Activated T-cell treated with anti-CD3 and anti-CD28 coated beads, Interleukin-2, amount 50 U/mL, for 24 hours (primary cell): ENCODE results near the gene PADI2.

ENCODE experiments used
- DNase-seq: peaks from one replicate; pipeline ENCODE4 v3.0.0-alpha.2; 2020
- H3K27ac Mint-ChIP-seq: 2 replicates; pipeline ENCODE4 v1.8.0; 2020; ENCODE audit warnings: mild to moderate bottlenecking, mixed read lengths
- H3K27me3 Mint-ChIP-seq: 2 replicates; pipeline ENCODE4 v1.8.0; 2020; ENCODE audit warnings: mixed read lengths
- H3K36me3 Mint-ChIP-seq: 2 replicates; pipeline ENCODE4 v1.8.0; 2020; ENCODE audit warnings: low read depth, mixed read lengths
- H3K4me1 Mint-ChIP-seq: 2 replicates; pipeline ENCODE4 v1.8.0; 2020; ENCODE audit warnings: low read depth, mixed read lengths
- H3K4me3 Mint-ChIP-seq: 2 replicates; pipeline ENCODE4 v1.8.0; 2020; ENCODE audit warnings: mild to moderate bottlenecking, moderate library complexity, mixed read lengths
- H3K9me3 Mint-ChIP-seq: 2 replicates; pipeline ENCODE4 v1.8.0; 2020; ENCODE audit warnings: mixed read lengths

Gene PADI2

DNA sequence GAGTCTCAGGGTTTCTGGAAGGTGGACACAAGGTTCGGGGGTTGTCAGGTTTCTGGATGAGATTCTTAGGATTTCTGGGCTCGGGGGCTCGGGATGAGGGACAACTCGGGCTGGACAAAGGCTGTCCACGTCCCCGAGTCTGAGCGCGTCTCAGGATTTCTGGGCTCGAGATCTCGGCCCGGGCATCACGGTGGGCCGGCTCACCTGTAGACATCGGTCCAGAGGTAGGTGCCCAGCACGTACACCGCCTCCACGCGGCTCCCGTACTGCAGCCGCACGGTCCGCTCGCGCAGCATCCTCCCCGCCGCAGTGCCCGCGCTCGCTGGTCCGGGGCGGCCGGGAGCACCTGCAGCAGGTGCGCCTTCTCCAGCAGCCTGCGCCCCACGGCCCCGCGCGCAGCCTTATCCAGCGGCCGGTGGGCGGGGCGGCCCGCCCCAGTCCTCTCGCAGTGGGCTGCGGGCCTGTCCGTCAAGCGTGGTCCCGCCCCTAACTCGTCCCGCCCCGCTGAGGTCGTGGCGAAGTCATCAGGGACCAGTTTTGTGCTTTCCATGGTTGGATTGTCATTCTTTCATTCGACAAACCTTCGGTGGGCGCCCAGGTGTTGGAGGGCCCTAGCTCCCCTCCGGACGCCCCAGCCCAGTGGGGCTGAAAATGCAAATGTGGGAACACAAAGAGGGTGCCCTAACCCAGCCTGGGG, at the start of gene PADI2:
Gene PADI2 (minus strand): TSS at position 376 of the 697 bp plus-strand sequence. CDS start 80 bp downstream, at position 296.
- Mint-ChIP-seq H3K36me3 (no peaks in the 10 kb centered on the region), H3K4me1 (peaks cover 7% of the 10 kb centered on the region), H3K27me3 (peaks cover 61% of the 10 kb centered on the region), H3K9me3 (no peaks in the 10 kb centered on the region), H3K4me3 (peak within 1 kb of the TSS; percentile 8), H3K27ac (no peak within 1 kb of the TSS)
- DNase-seq: peak; percentile 76

DNA sequence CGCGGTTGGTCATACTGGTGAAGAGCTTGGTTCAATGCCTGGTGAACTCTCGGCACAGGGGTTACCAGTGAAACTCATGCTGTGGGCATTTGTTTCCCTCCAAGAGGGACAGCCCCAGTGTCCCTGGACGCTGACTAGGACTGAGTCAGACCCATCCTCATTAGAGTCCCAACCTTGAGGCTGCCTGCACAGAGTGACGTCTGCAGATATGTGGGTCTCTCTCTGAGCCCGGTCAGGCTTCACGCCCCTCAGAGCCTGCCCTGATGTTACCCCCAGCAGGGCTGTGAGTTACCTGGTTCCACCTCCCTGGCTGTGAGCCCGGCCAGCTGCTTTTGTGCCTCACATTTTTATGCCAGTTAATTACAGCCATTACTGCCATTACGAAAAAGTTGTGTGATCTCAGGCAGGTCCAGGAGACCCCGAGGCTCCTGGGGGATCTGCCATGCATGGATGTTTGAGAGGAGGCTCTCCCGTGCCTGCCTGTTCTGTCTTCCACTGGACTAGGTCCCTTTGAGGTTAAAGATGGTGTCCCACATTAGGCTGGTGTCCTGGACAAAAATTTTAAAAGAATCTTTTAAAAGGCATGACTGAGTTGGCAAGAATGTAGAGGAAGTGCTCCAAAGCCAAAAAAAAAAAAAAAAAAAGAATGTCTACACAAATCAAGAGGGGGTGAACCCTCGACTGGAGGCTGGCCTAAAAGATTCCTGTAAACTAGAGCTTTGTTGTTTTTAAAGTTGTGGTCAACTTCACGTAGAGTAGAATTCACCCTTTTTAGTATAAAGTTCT, 49.0 kb upstream of the PADI2 start:
- H3K9me3 Mint-ChIP-seq: no peaks in the 10 kb centered on the region
- no peak for DNase-seq
- H3K4me1 Mint-ChIP-seq: no peaks in the 10 kb centered on the region

DNA sequence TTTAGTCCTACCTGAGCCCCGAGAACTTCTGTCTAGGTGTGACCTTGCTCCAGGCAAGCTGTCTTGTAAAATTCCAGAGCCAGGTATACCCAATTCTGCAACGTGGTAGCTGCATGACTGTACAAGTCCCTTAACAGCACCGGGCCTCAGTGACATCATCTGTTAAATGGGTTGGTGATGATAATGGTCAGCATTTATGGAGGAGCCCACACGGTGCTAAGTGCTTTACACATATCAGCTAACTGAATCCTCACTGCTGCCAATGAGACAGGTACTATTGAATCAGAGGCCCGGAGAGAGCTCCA, 48.5 kb upstream of the PADI2 start:
- Mint-ChIP-seq H3K4me3 (no peak overlapping the region), H3K27ac (no peak overlapping the region), H3K36me3 (no peaks in the 10 kb centered on the region), H3K27me3 (peaks cover 11% of the 10 kb centered on the region), H3K9me3 (no peaks in the 10 kb centered on the region), H3K4me1 (no peaks in the 10 kb centered on the region)
- DNase-seq: no peak

More for the DNA sequence above, 49.0 kb upstream of the PADI2 start:
- peaks cover 16% of the 10 kb centered on the region for H3K27me3 Mint-ChIP-seq
- no peak overlapping the region for H3K4me3 Mint-ChIP-seq
- no peaks in the 10 kb centered on the region for H3K36me3 Mint-ChIP-seq
- H3K27ac Mint-ChIP-seq: no peak overlapping the region

DNA sequence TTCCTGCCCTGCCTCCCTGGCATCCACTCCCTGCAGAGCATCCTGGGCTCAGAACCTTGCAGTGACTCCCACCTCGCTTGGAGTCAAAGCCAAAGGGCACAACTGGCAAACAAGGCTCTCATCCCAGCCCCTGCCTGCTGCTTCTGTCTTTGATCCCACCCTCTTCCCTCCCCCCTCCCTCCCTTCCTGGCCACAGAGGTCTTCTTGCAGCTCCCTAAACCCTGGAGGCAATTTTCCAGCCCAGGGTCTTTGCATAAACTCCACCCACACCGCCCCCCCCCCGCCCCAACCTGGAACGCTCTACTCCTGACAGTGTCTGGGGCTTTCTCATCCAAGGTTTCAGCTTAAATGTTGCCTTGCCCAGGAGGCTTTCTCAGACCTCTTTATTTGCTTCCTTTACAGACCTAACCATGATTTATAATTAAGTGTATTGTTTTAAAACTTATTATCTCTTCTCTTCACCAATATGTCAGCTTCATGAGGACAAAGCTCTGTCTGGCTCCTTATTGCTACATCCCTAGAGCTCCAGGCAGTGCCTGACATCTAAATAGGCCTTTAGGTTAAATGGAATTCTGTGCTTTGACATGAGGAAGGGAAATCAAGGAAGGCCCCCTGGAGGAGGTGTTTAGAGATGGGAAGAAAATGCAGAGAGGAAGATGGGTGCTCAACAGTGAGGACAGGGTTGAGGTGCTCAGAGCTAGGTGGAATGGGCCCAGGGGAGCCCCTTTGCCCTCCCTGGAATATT, 48.0 kb upstream of the PADI2 start:
- H3K27me3 Mint-ChIP-seq: peaks cover 11% of the 10 kb centered on the region
- H3K4me3 Mint-ChIP-seq: no peak overlapping the region
- no peak for DNase-seq
- H3K27ac Mint-ChIP-seq: no peak overlapping the region
- H3K9me3 Mint-ChIP-seq: no peaks in the 10 kb centered on the region
- no peaks in the 10 kb centered on the region for H3K4me1 Mint-ChIP-seq
- H3K36me3 Mint-ChIP-seq: no peaks in the 10 kb centered on the region

DNA sequence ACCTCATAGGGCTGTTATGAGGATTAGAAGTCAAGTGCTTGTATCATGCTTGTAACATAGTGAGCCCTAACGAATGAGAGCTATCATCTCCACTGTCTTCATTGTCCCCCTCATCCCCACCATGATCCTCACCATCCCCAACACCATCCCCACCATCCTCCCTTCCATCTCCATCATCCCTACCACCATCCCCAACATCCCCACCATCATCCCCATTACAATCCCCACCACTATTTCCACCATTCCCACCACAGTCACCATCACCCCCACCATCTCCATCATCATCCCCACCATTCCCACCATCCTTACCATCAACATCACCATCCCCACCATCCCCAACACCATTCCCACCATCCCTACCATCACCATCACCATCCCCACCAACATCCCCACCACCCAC, 46.6 kb upstream of the PADI2 start:
- Mint-ChIP-seq H3K4me3 (no peak overlapping the region), H3K4me1 (no peaks in the 10 kb centered on the region), H3K27me3 (peaks cover 9% of the 10 kb centered on the region), H3K36me3 (no peaks in the 10 kb centered on the region), H3K9me3 (no peaks in the 10 kb centered on the region), H3K27ac (no peak overlapping the region)
- no peak for DNase-seq

DNA sequence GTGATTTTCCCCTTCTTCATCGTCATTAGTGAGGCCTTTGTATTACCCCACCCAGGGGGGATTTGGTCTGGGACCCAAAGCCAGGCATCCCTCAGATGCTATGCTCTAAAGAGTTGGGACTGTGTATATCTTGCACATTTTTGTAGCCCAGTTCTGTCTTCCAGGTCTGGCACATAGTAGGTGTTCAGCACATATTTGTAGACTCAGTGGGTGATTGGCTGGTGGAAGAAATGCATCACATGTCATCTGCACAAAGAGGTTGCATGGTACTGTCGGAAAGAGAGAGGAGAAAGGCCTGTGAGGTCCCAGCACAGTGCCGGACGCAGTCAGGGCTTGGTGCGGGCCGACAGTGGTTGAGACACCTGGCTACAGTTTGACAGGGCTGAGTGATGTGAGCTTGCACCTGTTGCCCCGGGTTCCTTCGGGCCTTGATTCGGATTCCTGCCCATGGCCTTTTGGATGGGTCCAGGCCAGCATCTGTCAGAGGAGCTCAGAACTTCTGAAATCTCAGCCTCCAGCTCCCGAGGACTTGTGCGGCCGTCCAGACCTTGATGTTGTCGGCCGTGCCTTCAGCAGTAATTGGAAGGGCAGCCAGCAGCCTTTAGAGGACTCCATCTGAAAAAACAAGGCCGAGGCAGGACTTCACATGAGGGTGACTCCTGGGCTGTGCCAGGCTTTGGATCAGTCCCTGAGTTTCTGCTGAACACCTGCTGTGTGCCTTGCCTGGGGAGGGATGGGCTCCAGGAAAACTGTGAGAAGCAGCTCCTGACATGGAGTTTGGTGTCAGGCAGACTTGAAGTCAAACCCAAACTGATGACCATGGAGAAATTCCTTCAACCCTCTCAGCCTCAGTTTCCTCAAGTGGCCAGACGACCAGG, 44.8 kb upstream of the PADI2 start:
- H3K9me3 Mint-ChIP-seq: no peaks in the 10 kb centered on the region
- no peak overlapping the region for H3K27ac Mint-ChIP-seq
- DNase-seq: no peak

DNA sequence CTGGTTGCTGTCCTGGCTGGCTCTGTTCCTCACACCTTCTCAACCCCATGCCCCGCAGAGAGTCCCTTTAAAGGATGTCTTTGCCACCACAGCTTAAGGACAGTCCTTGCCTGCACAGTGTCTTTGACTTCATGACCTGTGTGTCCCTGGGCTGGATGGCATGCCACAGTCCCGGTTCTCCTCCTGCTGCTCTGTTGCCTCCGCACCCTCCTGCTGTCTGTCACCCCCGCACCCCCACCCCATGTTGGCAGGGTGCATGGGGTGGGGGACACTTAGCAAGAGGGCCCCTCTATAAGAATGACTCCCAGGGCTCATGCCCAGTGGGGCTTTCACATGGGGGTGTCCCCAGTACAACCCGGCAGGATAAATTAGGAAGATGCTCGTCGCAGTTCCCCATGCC, 44.1 kb upstream of the PADI2 start:
- Mint-ChIP-seq H3K4me3 (no peak overlapping the region), H3K36me3 (no peaks in the 10 kb centered on the region), H3K27ac (no peak overlapping the region), H3K27me3 (peaks cover 9% of the 10 kb centered on the region), H3K9me3 (no peaks in the 10 kb centered on the region), H3K4me1 (no peaks in the 10 kb centered on the region)
- DNase-seq: no peak

More for the DNA sequence above, 44.8 kb upstream of the PADI2 start:
- H3K36me3 Mint-ChIP-seq: no peaks in the 10 kb centered on the region
- H3K27me3 Mint-ChIP-seq: peaks cover 9% of the 10 kb centered on the region
- H3K4me1 Mint-ChIP-seq: no peaks in the 10 kb centered on the region
- no peak overlapping the region for H3K4me3 Mint-ChIP-seq

DNA sequence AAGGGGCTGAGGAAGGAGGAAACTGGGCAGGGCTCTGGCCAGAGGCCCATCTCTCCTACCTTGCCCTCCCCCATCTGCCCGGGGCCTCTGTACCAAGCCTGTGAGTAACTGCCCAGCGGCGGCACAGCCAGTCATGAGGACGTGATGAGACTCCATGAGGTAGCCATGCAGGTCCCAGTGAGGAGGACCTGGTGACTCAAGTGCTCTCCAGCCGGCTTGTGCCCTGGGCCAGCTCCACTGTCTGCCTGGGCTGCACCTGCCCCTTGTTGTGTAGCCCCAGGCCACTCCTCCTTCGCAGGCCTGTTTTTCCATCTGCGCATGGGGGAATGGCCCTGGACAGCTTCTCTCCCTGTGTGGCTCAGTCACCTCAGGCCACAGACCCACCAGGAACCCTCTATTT, 43.7 kb upstream of the PADI2 start:
- H3K9me3 Mint-ChIP-seq: no peaks in the 10 kb centered on the region
- H3K4me1 Mint-ChIP-seq: no peaks in the 10 kb centered on the region
- H3K27me3 Mint-ChIP-seq: peaks cover 9% of the 10 kb centered on the region
- no peak for DNase-seq
- H3K27ac Mint-ChIP-seq: no peak overlapping the region
- H3K36me3 Mint-ChIP-seq: no peaks in the 10 kb centered on the region
- no peak overlapping the region for H3K4me3 Mint-ChIP-seq

DNA sequence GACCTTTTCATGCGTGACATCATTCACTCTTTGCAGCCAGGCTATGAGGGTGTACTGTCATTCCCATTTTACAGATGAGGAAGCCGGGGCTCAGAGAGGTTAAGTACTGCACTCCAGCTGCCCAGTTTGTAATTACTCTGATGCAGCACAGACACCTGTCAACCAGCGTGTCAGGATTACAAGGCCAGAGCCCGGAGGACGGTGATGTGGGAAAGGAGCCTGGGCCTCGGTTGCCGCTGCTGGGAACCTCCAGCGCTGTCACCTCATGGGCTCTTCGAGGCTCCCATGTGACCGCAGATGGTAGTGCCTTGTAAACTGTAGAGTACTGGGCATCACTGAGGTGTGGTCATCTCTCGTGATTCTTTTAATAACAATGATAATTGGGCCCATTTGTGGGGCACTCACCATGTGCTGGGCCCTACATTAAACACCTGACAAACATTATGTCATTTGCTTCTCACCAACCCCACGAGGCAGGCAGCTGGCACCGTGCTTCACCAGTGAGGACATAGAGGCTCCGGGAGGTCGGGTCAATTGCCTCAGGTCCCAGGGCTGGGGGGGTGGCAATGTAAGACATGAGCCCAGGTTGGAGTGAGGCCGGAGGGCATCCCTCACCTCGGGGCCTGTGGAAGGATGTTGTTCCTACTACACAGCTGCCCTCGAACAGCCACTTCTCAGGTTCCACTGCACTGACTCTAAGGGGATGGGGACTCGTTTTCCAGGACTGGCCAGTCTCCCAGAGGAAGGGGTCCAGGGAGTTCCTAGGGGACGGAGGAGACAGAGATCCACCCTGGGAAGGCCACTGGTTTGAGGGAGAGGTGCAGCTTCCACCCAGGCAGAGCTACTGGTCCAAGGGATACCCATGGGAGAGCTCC, 42.9 kb upstream of the PADI2 start:
- H3K36me3 Mint-ChIP-seq: no peaks in the 10 kb centered on the region
- no peak for DNase-seq
- peaks cover 4% of the 10 kb centered on the region for H3K9me3 Mint-ChIP-seq
- no peak overlapping the region for H3K27ac Mint-ChIP-seq
- no peaks in the 10 kb centered on the region for H3K4me1 Mint-ChIP-seq
- peaks cover 15% of the 10 kb centered on the region for H3K27me3 Mint-ChIP-seq
- no peak overlapping the region for H3K4me3 Mint-ChIP-seq

DNA sequence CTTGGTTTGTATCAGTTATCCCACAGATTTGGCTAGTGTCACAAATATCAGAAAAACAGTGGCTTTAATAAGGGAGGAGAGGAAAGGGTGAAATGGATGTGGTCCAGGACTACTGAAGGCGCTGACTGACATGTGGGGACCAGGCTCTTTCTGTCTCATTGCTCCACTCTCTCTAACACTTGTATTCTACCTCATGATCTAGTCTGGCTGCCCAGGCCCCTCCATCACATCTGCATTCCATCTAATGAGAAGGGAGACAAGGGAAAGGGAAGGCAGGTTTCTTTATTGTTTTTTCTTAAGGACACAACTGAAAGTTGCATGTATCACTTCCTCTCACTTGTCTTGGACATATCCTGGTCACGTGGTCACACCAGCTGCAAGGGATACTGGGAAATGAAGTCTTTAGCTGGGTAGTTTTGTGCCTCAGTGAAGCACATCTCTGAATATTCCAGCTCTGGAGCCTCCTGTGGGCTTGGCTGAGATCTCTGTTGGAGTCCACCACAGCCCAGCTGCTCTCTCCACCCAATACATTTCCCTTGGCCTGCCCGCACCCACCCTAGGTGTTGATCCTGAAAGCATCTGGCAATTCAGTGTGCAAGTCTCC, 42.0 kb upstream of the PADI2 start:
- Mint-ChIP-seq H3K4me3 (no peak overlapping the region), H3K4me1 (no peaks in the 10 kb centered on the region)
- no peak for DNase-seq

DNA sequence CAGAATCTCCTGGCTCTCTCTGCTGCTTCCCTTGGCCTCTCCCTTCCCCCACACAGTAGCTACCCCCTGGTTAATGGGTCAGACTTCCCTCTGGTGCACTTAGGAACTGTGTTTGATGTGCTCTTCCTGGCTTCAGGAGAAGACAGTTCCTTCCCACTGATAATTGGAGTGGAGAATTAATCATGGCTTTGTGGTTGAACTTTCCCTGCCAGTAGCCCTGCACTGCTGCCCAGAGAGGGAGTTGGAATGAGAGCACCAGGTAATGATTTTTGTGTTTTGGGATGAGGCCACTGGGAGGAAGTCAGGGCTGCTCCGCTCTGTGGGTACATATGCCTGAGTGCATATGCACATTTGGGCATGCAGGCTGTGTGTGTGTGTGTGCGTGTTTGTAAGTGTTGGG, 39.7 kb upstream of the PADI2 start:
- no peaks in the 10 kb centered on the region for H3K36me3 Mint-ChIP-seq
- H3K4me1 Mint-ChIP-seq: no peaks in the 10 kb centered on the region
- peaks cover 16% of the 10 kb centered on the region for H3K27me3 Mint-ChIP-seq
- H3K9me3 Mint-ChIP-seq: peaks cover 26% of the 10 kb centered on the region
- H3K27ac Mint-ChIP-seq: no peak overlapping the region
- H3K4me3 Mint-ChIP-seq: no peak overlapping the region
- DNase-seq: no peak

More for the DNA sequence above, 42.0 kb upstream of the PADI2 start:
- H3K9me3 Mint-ChIP-seq: peaks cover 8% of the 10 kb centered on the region
- no peak overlapping the region for H3K27ac Mint-ChIP-seq
- no peaks in the 10 kb centered on the region for H3K36me3 Mint-ChIP-seq
- peaks cover 13% of the 10 kb centered on the region for H3K27me3 Mint-ChIP-seq

DNA sequence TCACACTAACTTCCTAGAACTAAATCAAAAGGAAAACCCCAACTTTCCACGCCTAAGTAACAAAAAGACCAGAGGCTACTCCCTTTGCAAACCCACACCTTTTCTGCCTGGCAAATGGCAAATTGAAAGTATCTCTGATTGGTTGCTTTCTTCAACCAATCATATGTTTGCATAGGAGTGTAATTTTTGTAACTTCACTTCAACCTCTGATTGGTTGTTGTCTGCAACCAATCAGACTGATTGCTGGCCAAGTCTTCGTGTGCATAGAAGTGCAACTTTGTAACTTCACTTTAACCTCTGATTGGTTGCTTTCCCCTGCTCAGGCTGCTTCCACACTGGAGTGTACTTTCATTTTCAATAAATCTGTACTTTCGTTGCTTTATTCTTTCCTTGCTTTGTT, 36.9 kb upstream of the PADI2 start:
- Mint-ChIP-seq H3K36me3 (no peaks in the 10 kb centered on the region), H3K9me3 (peaks cover 44% of the 10 kb centered on the region), H3K4me3 (no peak overlapping the region), H3K27ac (no peak overlapping the region), H3K27me3 (peaks cover 35% of the 10 kb centered on the region), H3K4me1 (no peaks in the 10 kb centered on the region)
- no peak for DNase-seq

DNA sequence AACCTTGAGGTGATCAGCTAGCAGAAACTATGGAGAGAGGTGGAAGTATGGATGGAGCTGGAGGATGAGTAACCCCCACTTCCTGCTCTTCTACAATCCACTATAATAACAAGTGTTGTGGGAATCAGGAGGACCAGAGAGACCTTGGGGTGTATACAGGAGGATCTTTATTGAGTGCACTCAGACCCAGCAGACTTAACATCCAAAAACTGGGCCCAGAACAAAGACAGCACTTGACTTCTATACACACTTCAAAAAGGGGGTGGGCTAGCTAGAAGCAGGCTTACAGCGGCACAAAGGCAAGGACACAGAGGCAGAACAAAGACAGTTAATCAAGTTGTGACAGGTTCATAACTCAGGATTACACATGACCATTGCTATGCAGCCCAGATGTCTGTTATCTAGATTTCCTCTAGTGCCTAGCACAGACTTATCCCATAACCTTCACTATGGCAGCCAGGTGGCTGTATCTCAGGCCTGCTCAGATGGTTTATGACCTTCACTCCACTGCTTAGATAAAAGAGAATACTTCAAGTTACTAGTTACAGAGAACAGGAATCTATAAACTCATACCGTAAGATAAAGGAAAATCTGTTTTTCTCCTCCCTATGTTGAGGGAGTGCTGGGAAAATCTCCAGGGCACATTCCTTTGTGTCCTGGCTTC, 36.1 kb upstream of the PADI2 start:
- peaks cover 41% of the 10 kb centered on the region for H3K27me3 Mint-ChIP-seq
- no peaks in the 10 kb centered on the region for H3K36me3 Mint-ChIP-seq
- H3K4me3 Mint-ChIP-seq: no peak overlapping the region
- H3K4me1 Mint-ChIP-seq: no peaks in the 10 kb centered on the region
- peaks cover 44% of the 10 kb centered on the region for H3K9me3 Mint-ChIP-seq
- no peak for DNase-seq
- no peak overlapping the region for H3K27ac Mint-ChIP-seq
